Fibroblast of skin of abdomen (primary cell): Measurements from ENCODE around the gene PHKB.

ENCODE experiments used
- DNase-seq: peaks from one replicate; pipeline ENCODE4 v3.0.0-alpha.2; 2013

The PHKB gene

GRCh38 chr16:47695756-47696155 is 234.6 kb downstream of the PHKB start:
- DNase-seq = no peak

GRCh38 chr16:47697826-47698225 is 236.7 kb downstream of the PHKB start:
- DNase-seq = no peak

GRCh38 chr16:47699106-47699505 is 238.0 kb downstream of the PHKB start:
- DNase-seq = no peak

- DNase-seq = no peak
Observed at GRCh38 chr16:47700857-47701587, 239.9 kb downstream of the PHKB start.

DNA sequence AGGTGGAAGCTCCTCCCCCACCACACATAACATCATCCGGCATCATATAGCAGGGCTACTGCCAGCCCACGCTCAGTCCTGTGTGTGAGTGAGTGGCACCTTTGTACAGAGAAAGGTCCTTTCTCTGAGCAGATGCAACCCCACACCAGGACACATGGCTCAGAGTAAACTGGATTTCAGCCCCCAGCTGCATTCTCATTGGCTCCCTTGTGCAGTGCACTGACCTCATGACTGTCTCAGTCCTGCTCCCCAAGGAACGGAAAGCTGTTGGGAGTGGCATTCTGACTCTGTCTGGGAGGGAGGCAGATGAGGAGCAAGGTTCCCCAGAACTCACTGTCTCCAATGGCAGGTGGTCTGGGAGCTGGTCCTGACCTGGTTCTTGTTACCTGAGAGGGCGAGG is 244.1 kb downstream of the PHKB start:
- no peak for DNase-seq

DNA sequence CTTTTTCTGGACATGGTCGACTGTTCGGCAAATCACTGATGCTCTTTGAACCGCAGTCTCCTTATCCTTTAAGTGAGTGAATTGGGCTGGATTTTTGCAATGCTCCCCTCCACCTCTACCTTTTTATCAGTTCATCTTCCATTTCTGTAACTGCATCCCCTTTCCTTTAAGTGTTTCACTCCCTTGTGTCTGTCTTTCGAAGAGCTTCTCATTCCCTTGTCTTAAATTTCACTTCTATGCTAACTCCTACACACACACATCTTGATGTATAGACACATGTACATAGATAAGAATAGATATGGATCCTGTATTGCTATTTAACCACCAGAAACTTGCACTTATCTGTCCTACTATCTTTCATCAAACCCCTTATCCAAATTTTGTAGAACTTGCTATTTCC is 250.7 kb downstream of the PHKB start:
- DNase-seq = no peak

DNA sequence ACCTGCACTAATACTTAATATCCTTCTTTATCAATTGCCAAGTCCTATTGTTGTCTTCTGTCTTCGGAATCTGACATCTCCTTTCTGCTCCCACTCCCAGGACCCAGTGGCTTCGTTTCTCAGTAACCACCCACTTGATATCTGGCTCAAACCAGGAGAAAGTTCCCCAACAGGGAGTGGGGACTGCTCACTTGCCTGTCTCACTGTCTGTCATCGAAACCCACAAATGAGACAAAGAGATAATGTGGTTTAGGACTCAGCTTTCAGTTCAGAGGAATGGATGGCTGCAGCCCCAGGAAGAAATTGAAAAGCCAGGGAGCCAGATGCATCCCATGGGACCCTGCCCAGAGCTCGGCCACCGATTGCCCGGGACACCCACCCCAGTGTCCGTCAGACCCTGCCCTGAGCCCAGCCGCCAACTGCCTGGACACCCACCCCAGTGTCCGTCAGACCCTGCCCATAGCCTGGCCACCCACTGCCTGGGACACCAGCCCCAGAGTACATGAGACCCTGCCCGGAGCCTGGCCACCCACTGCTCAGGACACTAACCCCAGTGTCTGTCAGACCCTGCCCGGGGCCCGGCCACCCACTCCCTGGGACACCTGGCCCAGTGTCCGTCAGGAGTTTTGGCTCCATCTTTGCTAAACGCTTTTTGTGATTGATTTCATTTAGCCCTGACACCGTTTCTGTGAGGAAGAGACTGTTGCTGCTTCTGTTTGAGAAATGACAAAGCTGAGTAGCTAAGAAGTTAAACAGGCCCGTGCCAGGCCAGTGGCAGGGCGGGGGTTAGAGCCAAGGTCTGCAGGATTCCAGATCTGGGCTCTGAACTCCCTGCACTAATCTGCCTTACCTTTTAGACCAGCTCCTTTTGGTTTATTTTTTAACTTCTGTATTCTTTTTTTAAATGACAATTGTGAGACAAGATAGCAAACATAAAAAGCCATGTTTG is 251.4 kb downstream of the PHKB start:
- no peak for DNase-seq

DNA sequence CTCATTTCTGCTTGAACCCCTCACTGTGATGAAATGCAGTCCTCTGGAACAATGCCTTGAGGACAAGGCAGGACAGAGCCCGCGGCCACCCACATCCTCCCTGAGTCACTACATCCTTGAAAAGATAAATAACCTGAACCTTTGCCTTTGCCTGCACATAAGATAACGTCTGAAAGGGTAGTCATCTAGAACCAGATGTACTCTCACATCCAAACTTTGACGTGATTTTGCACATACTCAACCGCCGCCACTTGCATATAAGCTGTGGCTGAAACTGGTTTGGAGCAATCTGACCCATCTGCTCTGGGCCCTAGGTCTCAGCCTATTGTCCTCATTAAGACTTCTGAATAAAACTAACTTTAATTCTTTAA is 252.1 kb downstream of the PHKB start:
- DNase-seq = peak; percentile 67

GRCh38 chr16:47715442-47716083 is 254.4 kb downstream of the PHKB start:
- DNase-seq = no peak

DNA sequence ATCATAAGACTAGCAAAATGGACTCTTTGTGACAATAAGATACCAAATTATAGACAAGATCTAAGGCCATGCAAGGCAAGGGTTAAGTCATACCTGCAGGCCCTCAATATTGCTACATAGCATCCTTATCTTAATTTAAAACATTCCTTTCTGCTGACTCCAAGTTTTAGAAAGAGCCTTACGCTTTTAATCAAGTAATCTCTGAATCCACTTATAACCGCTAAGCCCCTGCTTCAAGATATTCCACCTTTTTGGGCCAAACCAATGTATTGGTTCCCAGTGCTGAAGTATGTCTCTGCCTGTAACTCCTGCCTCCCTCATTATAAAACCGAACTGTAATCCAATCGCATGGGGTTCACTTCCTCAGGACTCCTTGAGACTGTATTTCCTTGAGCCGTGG is 255.4 kb downstream of the PHKB start:
- peak; percentile 9 for DNase-seq

DNA sequence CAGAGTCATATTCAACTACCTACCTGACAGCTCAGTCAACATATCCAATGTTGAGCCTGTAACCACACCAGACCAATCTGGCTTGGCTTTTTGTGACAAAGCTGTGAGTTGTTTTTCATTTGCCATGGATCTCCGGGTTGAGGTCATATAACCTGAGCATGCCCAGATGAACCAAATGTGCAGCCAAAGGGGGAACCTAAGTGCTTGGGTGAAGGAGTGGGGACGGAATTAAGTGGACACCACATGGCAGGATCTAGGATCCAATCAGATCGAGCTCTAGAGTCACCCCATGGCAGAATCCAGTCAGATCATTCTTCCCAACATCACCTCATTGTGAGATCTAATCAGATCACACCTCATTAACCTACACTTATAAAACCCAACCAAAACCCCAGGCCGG is 258.6 kb downstream of the PHKB start:
- DNase-seq = no peak

GRCh38 chr16:47721006-47721637 is 260.0 kb downstream of the PHKB start:
- no peak for DNase-seq

DNA sequence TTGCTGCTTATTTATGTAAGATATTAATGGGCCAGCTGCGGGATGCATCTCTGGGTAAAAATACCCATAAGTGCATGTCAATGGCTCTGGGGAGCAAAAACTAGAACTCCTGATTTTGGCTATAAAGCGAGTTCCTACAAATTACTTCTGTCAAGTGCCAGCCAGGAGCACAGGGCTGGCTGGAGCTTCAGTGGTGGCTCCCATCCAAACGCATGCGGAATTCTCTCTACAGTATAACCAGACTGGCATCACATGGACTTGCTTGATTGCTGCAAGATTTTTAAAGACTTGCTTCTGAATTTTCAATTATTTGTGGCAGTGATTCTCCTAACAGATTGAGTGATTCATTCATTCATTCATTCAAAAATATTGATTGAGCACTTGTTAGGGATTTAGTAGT is 260.9 kb downstream of the PHKB start:
- DNase-seq = no peak

DNA sequence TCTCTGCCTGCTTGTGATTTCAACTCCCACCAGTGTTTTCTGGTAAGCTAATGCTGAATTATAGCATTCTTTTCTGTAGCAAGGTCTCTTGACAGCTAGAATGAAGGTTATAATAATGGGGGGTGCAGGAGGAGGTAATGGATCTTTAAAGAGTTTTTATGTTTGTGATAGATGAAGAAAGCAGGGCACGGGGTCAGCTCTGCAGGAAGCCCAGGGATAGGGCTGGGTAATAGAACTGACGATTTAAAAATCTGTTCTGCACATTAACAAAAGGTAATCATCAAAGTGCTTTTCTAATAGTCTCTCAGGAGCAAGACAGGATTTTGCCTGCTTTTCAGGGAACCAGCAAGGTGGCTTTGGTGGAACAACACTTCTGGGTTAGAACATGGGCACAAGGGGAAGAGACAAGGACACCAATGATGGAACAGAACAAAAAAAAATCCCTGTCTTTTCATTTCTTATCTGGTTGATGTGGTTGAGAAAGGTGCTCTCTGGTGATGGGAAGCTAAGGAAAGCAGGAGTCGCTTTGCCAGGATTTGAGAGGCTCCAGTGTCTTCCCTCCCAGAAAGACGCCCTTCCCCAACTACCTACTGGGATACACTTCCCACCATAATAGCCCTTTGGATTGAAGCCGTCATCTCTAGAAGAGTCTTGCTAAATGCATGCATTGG is 263.1 kb downstream of the PHKB start:
- no peak for DNase-seq

DNA sequence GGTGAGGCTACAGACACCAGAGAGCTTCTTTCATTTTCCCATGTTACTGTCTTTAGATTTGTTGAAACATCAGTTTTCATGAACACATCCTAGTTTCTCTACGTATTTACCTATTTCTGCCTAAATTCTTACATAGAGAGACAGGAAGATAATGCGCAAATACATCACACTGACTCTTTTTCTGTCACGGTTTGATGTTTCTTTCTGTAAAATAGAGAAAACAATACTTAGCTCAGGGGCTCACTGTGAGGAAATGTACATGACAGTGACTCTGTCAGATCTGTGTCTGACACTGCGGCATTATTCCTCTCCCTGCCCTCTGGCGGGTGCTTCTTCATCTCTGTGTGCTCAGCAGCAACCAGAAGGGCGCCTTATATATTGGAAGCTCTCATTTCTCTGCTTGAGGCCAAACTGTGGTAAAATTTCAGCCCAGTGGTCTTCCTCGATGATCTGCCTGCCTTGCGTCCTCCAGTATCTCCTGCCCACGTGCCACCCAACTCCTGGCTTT is 264.1 kb downstream of the PHKB start:
- DNase-seq = no peak

- DNase-seq = no peak
Observed at GRCh38 chr16:47726031-47726675, 265.0 kb downstream of the PHKB start.

- no peak for DNase-seq
Observed at GRCh38 chr16:47727131-47727530, 266.0 kb downstream of the PHKB start.

DNA sequence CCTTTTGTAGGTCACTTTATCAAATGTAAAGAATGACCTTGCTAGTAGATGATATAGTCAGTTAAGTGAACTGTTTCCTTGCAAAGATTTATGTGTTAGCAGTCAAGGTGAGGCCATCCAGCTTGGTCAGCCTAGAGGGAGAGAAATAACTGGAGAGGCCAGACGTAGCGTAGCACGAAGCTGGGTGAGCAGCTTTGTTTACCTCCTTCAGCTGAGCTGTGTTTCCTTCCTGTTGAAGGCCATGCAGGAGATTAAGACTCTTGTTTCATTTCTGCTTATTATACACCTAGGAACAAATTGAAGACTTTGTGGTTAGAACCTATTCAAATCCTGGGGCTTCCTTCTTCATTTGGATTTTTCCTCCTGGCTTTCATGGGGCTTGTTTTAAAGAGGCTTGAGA is 267.1 kb downstream of the PHKB start:
- DNase-seq = no peak

DNA sequence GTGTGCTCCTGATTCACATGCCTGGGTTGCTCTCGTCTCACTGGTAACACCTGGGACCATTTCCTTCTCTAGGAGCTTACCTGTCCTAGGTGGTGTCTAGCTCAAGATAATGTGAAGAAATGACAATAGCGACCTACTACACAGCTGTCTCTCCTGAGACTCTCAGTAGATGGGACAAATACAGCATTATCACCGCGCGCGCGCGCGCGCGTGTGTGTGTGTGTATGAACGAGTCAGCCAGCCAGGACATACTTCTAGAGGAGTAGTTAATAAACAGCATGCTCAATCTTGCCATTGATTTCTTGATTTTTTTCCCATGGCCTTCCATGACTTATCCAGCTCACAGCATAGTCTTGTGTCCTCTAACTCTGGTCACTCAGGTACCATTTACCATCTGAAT is 268.6 kb downstream of the PHKB start:
- DNase-seq = no peak

DNA sequence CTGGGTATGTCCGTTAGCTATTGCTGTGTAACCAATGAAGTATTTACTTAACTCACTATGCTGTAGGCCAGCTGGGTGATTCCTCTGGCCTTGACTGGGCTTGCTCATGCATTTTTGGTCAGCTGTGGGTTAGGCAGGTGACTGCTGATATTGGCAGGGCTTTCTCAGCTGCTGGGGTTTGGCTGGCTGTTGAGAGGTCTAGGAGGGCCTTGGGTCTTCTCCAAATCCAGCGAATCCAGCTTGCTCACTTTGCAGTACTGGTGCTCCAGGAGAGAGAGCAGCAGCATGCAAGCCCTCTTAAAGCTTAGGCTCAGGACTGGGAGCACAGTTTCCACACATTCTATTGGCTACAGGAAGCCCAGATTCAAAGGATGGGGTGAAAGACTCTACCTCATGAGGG is 270.1 kb downstream of the PHKB start:
- DNase-seq = peak; percentile 88

- DNase-seq = no peak
Observed at GRCh38 chr16:47732122-47732521, 271.0 kb downstream of the PHKB start.
